ENCODE results near the gene CEL. TPM values are rescaled to one million over a fixed set of nuclear protein-coding genes. Genes with fewer than 3 reads are reported as not detected.

CEL gene
- total RNA-seq, 1 experiment from 2014 or later: 3.6 TPM

DNA sequence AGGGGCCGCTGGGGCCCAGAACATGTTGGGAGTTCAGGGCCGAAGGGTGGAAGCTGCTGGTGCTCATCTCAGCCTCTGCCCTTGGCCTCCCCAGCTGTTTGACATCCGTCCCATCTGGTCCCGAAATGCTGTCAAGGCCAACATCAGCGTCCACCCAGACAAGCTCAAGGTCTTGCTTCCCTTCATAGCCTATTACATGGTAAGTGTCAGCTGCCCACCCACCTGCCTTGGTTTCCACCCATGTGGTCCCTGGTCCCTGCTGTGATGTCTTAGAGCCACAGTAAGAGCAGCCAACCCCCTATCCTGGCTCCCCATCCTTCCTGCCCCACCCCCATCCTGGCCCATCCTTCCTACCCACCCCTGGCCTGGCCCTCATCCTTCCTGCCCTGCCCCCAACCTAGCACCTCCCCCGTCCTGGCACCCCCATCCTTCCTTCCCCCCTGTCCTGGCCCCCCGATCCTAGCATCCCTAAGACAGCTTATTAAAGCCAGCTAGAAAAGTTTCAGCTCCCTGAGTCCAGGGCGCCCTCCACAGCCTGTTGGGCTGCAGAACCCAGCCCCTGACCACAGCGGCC, 9.7 kb upstream of the CEL start:
- Histone ChIP-seq H3K4me2 (ENCODE audit: insufficient read depth, insufficient read length, low read length) (no peak overlapping the region), H3K79me1 (ENCODE audit: insufficient read depth, low read depth, low read length, poor library complexity, severe bottlenecking) (no peaks in the 10 kb centered on the region), H2BK20ac (ENCODE audit: low read depth, low read length, poor library complexity, severe bottlenecking) (no peak overlapping the region), H3K56ac (ENCODE audit: insufficient read length, low read depth, low read length) (no peak overlapping the region), H3K4ac (ENCODE audit: low read depth, low read length) (no peak overlapping the region), H2BK5ac (ENCODE audit: insufficient read length, low read length) (no peak overlapping the region), H4K20me1 (ENCODE audit: control insufficient read depth, insufficient read depth, insufficient read length) (no peaks in the 10 kb centered on the region), H4K8ac (replicated peaks; ENCODE audit: insufficient read length, low read depth, low read length) (no peak overlapping the region), H3K18ac (ENCODE audit: insufficient read length, low read depth, low read length) (no peak overlapping the region), H3K23ac (ENCODE audit: insufficient read length, low read depth, low read length) (no peak overlapping the region), H3K9ac (ENCODE audit: extremely low read depth, insufficient read length, low read length) (no peak overlapping the region), H2BK15ac (ENCODE audit: low read depth, low read length) (no peak overlapping the region), H4K91ac (ENCODE audit: insufficient read length, low read depth, low read length) (no peak overlapping the region), H2AFZ (ENCODE audit: low read length) (no peak overlapping the region), H2BK120ac (ENCODE audit: low read depth, low read length, poor library complexity, severe bottlenecking) (no peak overlapping the region), H3K14ac (ENCODE audit: insufficient read depth, low read length) (no peak overlapping the region), H3K9me3 (ENCODE audit: control insufficient read depth, low read depth, low read length) (no peaks in the 10 kb centered on the region), H2BK12ac (ENCODE audit: insufficient read length, low read depth, low read length) (no peak overlapping the region), H3K27me3 (ENCODE audit: insufficient read depth, low read length) (no peaks in the 10 kb centered on the region), H3K4me1 (ENCODE audit: insufficient read depth, low read length) (no peaks in the 10 kb centered on the region), H3K79me2 (ENCODE audit: insufficient read depth, low read length) (no peaks in the 10 kb centered on the region), H3T11ph (ENCODE audit: low read length) (no peak overlapping the region), H3K27ac (ENCODE audit: insufficient read length, low read depth, low read length) (no peak overlapping the region), H3K23me2 (ENCODE audit: insufficient read length, low read depth, low read length, poor library complexity, severe bottlenecking) (no peaks in the 10 kb centered on the region), H4K5ac (ENCODE audit: insufficient read length, low read depth, low read length) (no peak overlapping the region), H2AK5ac (ENCODE audit: insufficient read length, low read length) (no peak overlapping the region)
- TF ChIP-seq, protein P1, sequence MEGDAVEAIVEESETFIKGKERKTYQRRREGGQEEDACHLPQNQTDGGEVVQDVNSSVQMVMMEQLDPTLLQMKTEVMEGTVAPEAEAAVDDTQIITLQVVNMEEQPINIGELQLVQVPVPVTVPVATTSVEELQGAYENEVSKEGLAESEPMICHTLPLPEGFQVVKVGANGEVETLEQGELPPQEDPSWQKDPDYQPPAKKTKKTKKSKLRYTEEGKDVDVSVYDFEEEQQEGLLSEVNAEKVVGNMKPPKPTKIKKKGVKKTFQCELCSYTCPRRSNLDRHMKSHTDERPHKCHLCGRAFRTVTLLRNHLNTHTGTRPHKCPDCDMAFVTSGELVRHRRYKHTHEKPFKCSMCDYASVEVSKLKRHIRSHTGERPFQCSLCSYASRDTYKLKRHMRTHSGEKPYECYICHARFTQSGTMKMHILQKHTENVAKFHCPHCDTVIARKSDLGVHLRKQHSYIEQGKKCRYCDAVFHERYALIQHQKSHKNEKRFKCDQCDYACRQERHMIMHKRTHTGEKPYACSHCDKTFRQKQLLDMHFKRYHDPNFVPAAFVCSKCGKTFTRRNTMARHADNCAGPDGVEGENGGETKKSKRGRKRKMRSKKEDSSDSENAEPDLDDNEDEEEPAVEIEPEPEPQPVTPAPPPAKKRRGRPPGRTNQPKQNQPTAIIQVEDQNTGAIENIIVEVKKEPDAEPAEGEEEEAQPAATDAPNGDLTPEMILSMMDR (conservative IDR thresholded peaks at IDR 0.05): no peak
- no peak for DNase-seq
- Mint-ChIP-seq H3K4me1 (no peaks in the 10 kb centered on the region), H3K27ac (no peak overlapping the region), H3K27me3 (ENCODE audit: low read depth) (no peaks in the 10 kb centered on the region), H3K36me3 (ENCODE audit: insufficient read depth in 1 of 3, low read depth in 3 of 3) (peaks cover 25 to 74% (median 68%) of the 10 kb centered on the region in 3 experiments; a peak in 6 of 7 replicates), H3K9me3 (no peaks in the 10 kb centered on the region), H3K4me3 (no peak overlapping the region)
- no CpG with 5 or more reads among the region's 9 CpGs for WGBS (ENCODE audit: extremely low coverage, insufficient read length, low lambda C conversion rate)
